ENCODE results near the gene ZNF782.
"Not testable (repeated sequence)": the region's sequence is repeated elsewhere in the genome, so short reads cannot be mapped to it uniquely, and the experiment has no call there.

Gene ZNF782

GRCh38 chr9:96853781-96854650 is at the start of gene ZNF782:
Gene ZNF782 (minus strand): TSS chr9:96854514. CDS start chr9:96851961, 2,553 bp downstream.
- peak; percentile 93 for DNase-seq (ENCODE audit: low spot score)
- no peak for TF ChIP-seq CTCF (IDR thresholded peaks at IDR 0.05; ENCODE audit: extremely low read depth, missing control alignments)

- not testable (repeated sequence) for DNase-seq (ENCODE audit: low spot score)
These were observed 45.7 kb upstream of the ZNF782 start for GRCh38 chr9:96900010-96900409.

GRCh38 chr9:96892131-96892530 is 37.8 kb upstream of the ZNF782 start:
- TF ChIP-seq CTCF (IDR thresholded peaks at IDR 0.05; ENCODE audit: extremely low read depth, missing control alignments) = no peak
- DNase-seq (ENCODE audit: low spot score) = no peak

- DNase-seq (ENCODE audit: low spot score) = no peak
These were observed 34.3 kb upstream of the ZNF782 start for GRCh38 chr9:96888591-96888990.

GRCh38 chr9:96885424-96885823 is 31.1 kb upstream of the ZNF782 start:
- TF ChIP-seq CTCF (IDR thresholded peaks at IDR 0.05; ENCODE audit: extremely low read depth, missing control alignments) = no peak
- DNase-seq (ENCODE audit: low spot score) = no peak

More at GRCh38 chr9:96888591-96888990, 34.3 kb upstream of the ZNF782 start:
- TF ChIP-seq CTCF (IDR thresholded peaks at IDR 0.05; ENCODE audit: extremely low read depth, missing control alignments) = no peak

GRCh38 chr9:96884443-96884842 is 30.1 kb upstream of the ZNF782 start:
- no peak for DNase-seq (ENCODE audit: low spot score)
- TF ChIP-seq CTCF (IDR thresholded peaks at IDR 0.05; ENCODE audit: extremely low read depth, missing control alignments) = no peak

- no peak for TF ChIP-seq CTCF (IDR thresholded peaks at IDR 0.05; ENCODE audit: extremely low read depth, missing control alignments)
These were observed 29.6 kb upstream of the ZNF782 start for GRCh38 chr9:96883922-96884321.

GRCh38 chr9:96877269-96877668 is 23.0 kb upstream of the ZNF782 start:
- DNase-seq (ENCODE audit: low spot score) = peak; percentile 34

More at GRCh38 chr9:96883922-96884321, 29.6 kb upstream of the ZNF782 start:
- DNase-seq (ENCODE audit: low spot score) = no peak

More at GRCh38 chr9:96877269-96877668, 23.0 kb upstream of the ZNF782 start:
- TF ChIP-seq CTCF (IDR thresholded peaks at IDR 0.05; ENCODE audit: extremely low read depth, missing control alignments) = no peak
